Stomach (tissue), 9 donors: ENCODE data around the gene LRRC49. TPM values are rescaled to one million over a fixed set of nuclear protein-coding genes. Genes with fewer than 3 reads are reported as not detected.
A peak's percentile ranks its signal among the peaks of the same experiment; 100 is the strongest.
"Not testable (repeated sequence)": the region's sequence is repeated elsewhere in the genome, so short reads cannot be mapped to it uniquely, and the experiment has no call there.

Experiments
- DNase-seq, 2 donors: peaks; one replicate each; pipeline versions ENCODE4 v3.0.0 to v3.0.0-alpha.2; 2013 to 2019
- H3K27ac ChIP-seq, 5 donors: fragments of 200-600 bp in 4 of 5; sonication (generic) in 4 of 5; one replicate each; pipeline ENCODE4 v1.5.1; 2013 to 2019; ENCODE audit warnings: mild to moderate bottlenecking in 1 of 5, moderate library complexity in 1 of 5
- H3K27me3 ChIP-seq, 3 donors: fragments of 200-600 bp; sonication (generic); one replicate each; pipeline ENCODE4 v1.5.1; 2017 to 2019; ENCODE audit warnings: mixed run types in 1 of 3
- H3K36me3 ChIP-seq, 4 donors: fragments of 200-600 bp; sonication (generic); 1 replicate in 3 of 4; 2 replicates in 1 of 4; pipeline ENCODE4 v1.5.1; 2016 to 2019
- H3K4me1 ChIP-seq, 4 donors: fragments of 200-600 bp; sonication (generic); one replicate each; pipeline ENCODE4 v1.5.1; 2016 to 2019
- H3K4me3 ChIP-seq, 4 donors: fragments of 200-600 bp; sonication (generic) in 3 of 4; one replicate each; pipeline ENCODE4 v1.5.1; 2016 to 2019; ENCODE audit warnings: mild to moderate bottlenecking in 1 of 4
- H3K9me3 ChIP-seq, 4 donors: fragments of 200-600 bp; sonication (generic); one replicate each; pipeline ENCODE4 v1.5.1; 2016 to 2019
- CTCF ChIP-seq, 7 experiments: fragments of 450-650 bp in 4 of 7; fragments of 200-600 bp in 3 of 7; sonication (generic) in 3 of 7; IDR thresholded peaks; one replicate each; pipeline ENCODE4 v1.5.1; 2016 to 2019; ENCODE audit warnings: antibody characterized with exemption in 7 of 7, control low read depth in 2 of 7, mild to moderate bottlenecking in 1 of 7
- EP300 ChIP-seq: sonication (generic); formaldehyde crosslinking; IDR thresholded peaks from one replicate; pipeline ENCODE4 v1.6.1; 2017; ENCODE audit warnings: antibody characterized with exemption
- POLR2A ChIP-seq, 4 donors: fragments of 450-650 bp; IDR thresholded peaks; one replicate each; pipeline ENCODE4 v1.6.1; 2016; ENCODE audit warnings: antibody characterized with exemption in 4 of 4, control low read depth in 2 of 4, mild to moderate bottlenecking in 1 of 4, moderate library complexity in 1 of 4
- POLR2AphosphoS5 ChIP-seq, 3 donors: sonication (generic); formaldehyde crosslinking; IDR thresholded peaks; one replicate each; pipeline ENCODE4 v1.6.1; 2016; ENCODE audit warnings: antibody characterized with exemption in 3 of 3
- WGBS, 5 donors: extraction: QIAGEN DNeasy Blood & Tissue Kit in 3 of 5; methylation state at CpG; one replicate each; pipeline versions ENCODE4 v1.1.5 to v1.1.7; 2013 to 2018; 5-methylcytosine and 5-hydroxymethylcytosine counted together
- intact Hi-C: fragments of 100-400 bp; cut with DNase I; formaldehyde crosslinking; loops from one replicate; pipeline ENCODE4 v1.15.1; 2023; ENCODE audit warnings: low total_unique reads
- polyA plus RNA-seq, 3 donors: library from polyadenylated mRNA; stranded (reverse); fragments of 200-250 nt; gene quantifications; one replicate each; pipeline ENCODE4 v1.2.3, GENCODE V29; 2013
- total RNA-seq, 5 donors: library from RNA; depleted of rRNA; stranded (reverse); fragments of >200 nt; gene quantifications; one replicate each; pipeline versions ENCODE4 v1.1.0 to v1.2.3, GENCODE V29; 2014 to 2016
- donor health status: healthy with polysubstance abuse.
- donor health status: Bipolar disorder and iron deficiency.
- donor health status: healthy.

LRRC49 gene
- total and polyA plus RNA-seq, 8 donors, result 0.87 to 63.8 (median 7.2) TPM

GRCh38 chr15:70858614-70859321 is 33.9 kb upstream of the LRRC49 start:
- WGBS, 5 donors, result 84 to 91% (median 86%) methylated on average over 9 of the region's 9 CpGs
- H3K36me3 ChIP-seq, H3K9me3 ChIP-seq, DNase-seq, H3K4me3 ChIP-seq, intact Hi-C loops: not testable (repeated sequence)
- peak in 1 of 3 donors; percentile 22 for TF ChIP-seq POLR2AphosphoS5 (IDR thresholded peaks at IDR 0.05)
- peaks cover 11 to 42% (median 35%) of the 10 kb centered on the region in 4 donors for H3K4me1 ChIP-seq
- peak overlapping the region in 1 of 5 donors; percentile 51 for H3K27ac ChIP-seq
- peaks cover 0 to 13% (median 1%) of the 10 kb centered on the region in 3 donors for H3K27me3 ChIP-seq

DNA sequence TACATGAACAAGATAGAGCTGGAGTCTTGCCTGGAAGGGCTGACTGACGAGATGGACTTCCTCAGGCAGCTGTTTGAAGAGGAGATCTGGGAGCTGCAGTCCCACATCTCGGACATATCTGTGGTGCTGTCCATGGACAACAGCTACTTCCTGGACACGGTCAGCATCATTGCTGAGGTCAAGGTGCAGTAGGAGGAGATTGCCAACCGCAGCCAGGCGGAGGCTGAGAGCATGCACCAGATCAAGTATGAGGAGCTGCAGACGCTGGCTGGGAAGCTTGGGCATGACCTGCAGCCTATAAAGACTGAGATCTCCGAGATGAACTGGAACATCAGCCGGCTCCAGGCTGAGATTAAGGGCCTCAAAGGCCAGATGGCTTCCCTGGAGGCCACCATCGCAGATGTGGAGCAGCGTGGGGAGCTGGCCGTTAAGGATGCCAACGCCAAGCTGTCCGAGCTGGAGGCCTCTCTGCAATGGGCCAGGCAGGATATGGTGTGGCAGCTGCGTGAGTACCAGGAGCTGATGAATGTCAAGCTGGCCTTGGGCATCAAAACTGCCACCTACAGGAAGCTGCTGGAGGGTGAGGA is 33.2 kb upstream of the LRRC49 start:
- no peaks in the 10 kb centered on the region for H3K36me3 ChIP-seq
- DNase-seq, result no peak
- no peaks in the 10 kb centered on the region for H3K9me3 ChIP-seq
- H3K27ac ChIP-seq, result peak overlapping the region in 1 of 5 donors; percentile 1
- peaks cover 9 to 39% (median 32%) of the 10 kb centered on the region in 4 donors for H3K4me1 ChIP-seq
- no peak for TF ChIP-seq POLR2A (IDR thresholded peaks at IDR 0.05)
- no peak for TF ChIP-seq CTCF (IDR thresholded peaks at IDR 0.05)
- no peak for TF ChIP-seq POLR2AphosphoS5 (IDR thresholded peaks at IDR 0.05)
- peaks cover 0 to 9% (median 0%) of the 10 kb centered on the region in 3 donors for H3K27me3 ChIP-seq
- intact Hi-C loops, result no loop called here
- 86 to 91% (median 88%) methylated on average over 14 of the region's 14 CpGs for WGBS, 5 donors
- no peak overlapping the region for H3K4me3 ChIP-seq

- Histone ChIP-seq H3K27me3 (peaks cover 0 to 3% (median 0%) of the 10 kb centered on the region in 3 donors), H3K9me3 (no peaks in the 10 kb centered on the region), H3K4me3 (no peak overlapping the region), H3K27ac (peak overlapping the region in 1 of 5 donors; percentile 1), H3K4me1 (peaks cover 6 to 33% (median 27%) of the 10 kb centered on the region in 4 donors), H3K36me3 (no peaks in the 10 kb centered on the region)
- no peak for DNase-seq
- intact Hi-C loops, result no loop called here
- 79 to 94% (median 89%) methylated on average over 6 to 11 of the region's 11 CpGs for WGBS, 5 donors
- TF ChIP-seq POLR2AphosphoS5 (IDR thresholded peaks at IDR 0.05) (no peak), CTCF (IDR thresholded peaks at IDR 0.05) (no peak), EP300 (no peak), POLR2A (IDR thresholded peaks at IDR 0.05) (no peak)
Measured at GRCh38 chr15:70859998-70860397, 32.6 kb upstream of the LRRC49 start.

DNA sequence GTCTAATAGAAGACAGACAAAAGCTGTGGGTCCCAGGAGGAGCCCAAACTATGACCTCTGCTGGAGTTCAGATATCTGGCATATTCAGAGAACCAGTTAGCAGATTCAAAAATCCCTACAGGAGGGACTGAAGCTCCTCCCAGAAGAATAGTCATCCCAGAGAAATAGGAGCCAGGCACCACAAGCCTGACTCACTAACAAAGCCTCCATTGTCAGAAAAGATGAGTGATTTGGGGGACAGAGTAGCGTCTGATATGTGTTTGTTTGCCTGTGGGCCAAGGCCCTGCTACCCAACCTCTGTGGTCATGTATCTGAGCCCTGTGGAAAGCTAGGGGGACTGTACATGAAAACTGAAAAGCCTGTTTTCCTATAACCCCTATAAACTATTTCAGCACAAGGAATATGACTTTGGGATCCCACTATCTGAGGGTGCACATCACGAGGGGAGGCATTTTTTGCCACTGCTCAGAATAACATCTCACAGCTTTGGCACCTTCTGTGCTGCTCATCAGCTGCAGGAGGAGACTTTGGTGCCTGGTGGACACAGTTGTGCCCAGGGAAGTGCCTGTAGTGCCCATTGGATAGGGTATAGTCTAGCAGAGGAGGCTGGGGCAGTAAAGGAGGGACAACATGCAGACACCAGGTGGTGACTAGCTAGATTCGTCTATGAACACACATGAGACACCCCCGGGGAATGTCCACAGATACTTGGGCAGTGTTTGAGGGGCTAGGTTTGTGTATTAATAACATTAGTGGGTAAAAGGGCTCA is 29.0 kb upstream of the LRRC49 start:
- TF ChIP-seq EP300, result no peak
- no peak for TF ChIP-seq POLR2AphosphoS5 (IDR thresholded peaks at IDR 0.05)
- TF ChIP-seq CTCF (IDR thresholded peaks at IDR 0.05), result no peak
- no peak for TF ChIP-seq POLR2A (IDR thresholded peaks at IDR 0.05)
- H3K9me3 ChIP-seq, result no peaks in the 10 kb centered on the region
- H3K4me3 ChIP-seq, result no peak overlapping the region
- H3K4me1 ChIP-seq, result peaks cover 7 to 23% (median 15%) of the 10 kb centered on the region in 4 donors
- intact Hi-C loops, result no loop called here
- no peak for DNase-seq
- WGBS, 5 donors, result 56 to 83% (median 60%) methylated on average over 4 of the region's 4 CpGs
- no peak overlapping the region for H3K27ac ChIP-seq
- no peaks in the 10 kb centered on the region for H3K27me3 ChIP-seq
- H3K36me3 ChIP-seq, result no peaks in the 10 kb centered on the region
